ENCODE data around the gene CHRDL2.
"Not testable (repeated sequence)": the region's sequence is repeated elsewhere in the genome, so short reads cannot be mapped to it uniquely, and the experiment has no call there.

Gene CHRDL2

DNA sequence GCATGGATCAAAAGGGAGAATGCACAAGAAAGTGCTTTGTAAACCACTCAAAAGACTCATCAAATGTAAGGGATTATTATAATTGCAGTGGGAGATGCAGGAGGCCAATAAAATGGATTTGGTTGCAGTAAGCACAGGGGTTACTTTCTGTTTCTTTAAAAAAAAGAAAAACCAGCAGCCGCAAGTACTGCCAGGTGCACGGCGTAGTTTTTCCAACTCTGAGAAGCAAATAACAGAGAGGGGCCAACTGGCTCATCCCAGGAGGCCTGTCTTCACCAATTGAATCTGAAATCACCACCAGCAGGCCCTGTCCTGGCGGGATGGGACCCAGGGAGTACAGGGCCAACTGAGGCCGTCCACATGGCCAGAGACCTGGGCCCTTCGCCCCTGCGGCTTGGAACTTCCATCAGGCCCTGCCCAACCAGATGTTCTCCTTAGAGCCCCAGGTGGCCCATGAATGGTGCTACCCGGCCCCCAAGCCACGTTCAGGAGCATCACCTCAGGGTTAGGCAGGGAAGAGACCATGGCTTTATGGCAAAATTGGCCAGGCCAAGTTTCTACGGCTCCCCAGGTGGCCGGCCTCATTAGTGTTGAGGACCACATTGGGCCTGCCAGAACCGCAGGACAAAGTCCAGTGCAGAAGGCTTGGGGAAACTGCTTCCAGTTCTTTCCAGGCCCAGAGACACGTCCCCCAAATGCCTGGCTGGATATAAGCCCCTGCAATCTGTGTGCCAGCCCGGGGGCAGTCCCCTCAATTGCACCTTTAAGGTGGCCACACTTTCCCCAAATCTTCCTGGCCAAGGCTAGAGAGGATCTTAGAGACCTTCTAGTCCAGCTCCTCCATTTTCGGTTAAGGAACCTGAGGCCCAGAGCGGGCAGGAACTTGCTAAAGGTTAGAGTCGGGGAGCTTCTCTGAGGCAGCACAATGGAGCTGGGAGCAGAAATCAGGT lies 61.7 kb downstream of the CHRDL2 start:
- Histone ChIP-seq H3K36me3 (ENCODE audit: insufficient read depth, low read length) (no peaks in the 10 kb centered on the region), H3K9ac (ENCODE audit: low read depth, low read length) (no peak overlapping the region), H3K9me3 (ENCODE audit: control insufficient read depth, insufficient read depth, low read length) (no peaks in the 10 kb centered on the region), H3K4me1 (ENCODE audit: insufficient read depth, low read length) (no peaks in the 10 kb centered on the region)

DNA sequence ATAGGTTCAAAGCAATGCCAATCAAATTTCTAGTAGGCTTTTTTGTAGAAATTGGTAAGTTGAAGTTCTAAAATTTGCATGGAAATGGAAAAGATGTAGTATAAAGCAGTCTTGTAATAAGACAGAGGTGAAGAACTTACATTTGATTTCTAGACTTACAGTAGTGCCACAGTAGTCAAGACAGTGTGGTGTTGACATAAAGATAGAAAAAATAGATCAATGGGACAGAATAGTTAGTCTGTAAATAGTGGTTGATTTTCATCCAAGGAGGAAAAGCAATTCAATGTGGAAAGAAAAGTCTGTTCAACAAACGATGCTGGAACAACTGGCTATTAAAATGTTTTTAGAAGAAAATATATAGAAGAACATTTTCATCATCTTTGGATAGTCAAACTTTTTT lies 67.9 kb downstream of the CHRDL2 start:
- no peaks in the 10 kb centered on the region for H3K9me3 ChIP-seq (ENCODE audit: control insufficient read depth, insufficient read depth, low read length)
- no peak overlapping the region for H3K9ac ChIP-seq (ENCODE audit: low read depth, low read length)
- H3K4me1 ChIP-seq (ENCODE audit: insufficient read depth, low read length): no peaks in the 10 kb centered on the region
- H3K36me3 ChIP-seq (ENCODE audit: insufficient read depth, low read length): no peaks in the 10 kb centered on the region

DNA sequence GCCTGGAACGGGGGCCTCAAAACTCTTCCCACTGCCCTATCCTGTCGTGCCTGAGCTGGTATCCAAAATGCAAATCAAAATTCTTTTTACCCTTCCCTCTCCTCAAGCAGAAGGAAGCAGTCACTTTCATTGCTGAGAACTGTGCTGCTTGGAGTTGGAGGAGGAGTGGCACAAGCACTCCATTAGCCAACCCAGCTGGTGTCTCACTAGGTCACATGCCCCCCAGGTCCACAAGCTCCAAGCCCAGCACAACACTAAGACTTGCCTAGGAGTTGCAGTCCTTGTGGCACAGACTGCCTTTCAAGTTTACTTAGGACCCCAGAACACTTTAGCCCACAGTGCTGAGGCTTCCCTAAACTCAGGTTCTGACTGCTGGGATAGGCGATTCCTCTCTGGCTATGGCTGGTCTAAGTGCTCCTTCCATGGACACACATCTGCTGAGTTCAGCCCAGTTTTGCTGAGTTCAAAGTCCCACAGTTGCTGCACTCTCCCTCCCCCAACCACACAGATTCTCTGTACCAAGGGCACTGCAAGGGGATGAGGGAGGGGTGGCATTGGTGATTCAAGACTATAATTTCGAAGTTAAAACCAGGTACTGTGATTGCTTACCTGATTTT lies 68.6 kb downstream of the CHRDL2 start:
- no peak overlapping the region for H3K9ac ChIP-seq (ENCODE audit: low read depth, low read length)
- no peaks in the 10 kb centered on the region for H3K9me3 ChIP-seq (ENCODE audit: control insufficient read depth, insufficient read depth, low read length)
- no peaks in the 10 kb centered on the region for H3K36me3 ChIP-seq (ENCODE audit: insufficient read depth, low read length)
- no peaks in the 10 kb centered on the region for H3K4me1 ChIP-seq (ENCODE audit: insufficient read depth, low read length)

DNA sequence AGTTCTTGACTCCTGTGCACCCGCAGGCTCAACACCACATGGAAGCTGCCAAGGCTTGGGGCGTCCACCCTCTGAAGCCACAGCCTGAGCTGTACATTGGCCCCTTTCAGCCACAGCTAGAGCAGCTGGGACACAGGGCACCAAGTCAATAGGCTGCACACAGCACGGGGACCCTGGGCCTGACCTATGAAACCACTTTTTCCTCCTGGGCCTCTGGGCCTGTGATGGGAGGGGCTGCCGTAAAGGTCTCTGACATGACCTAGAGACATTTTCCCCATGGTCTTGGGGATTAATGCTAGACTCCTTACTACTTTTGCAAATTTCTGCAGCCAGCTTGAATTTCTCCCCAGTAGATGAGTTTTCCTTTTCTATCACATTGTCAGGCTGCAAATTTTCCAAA lies 72.1 kb downstream of the CHRDL2 start:
- H3K36me3 ChIP-seq (ENCODE audit: insufficient read depth, low read length): not testable (repeated sequence)

DNA sequence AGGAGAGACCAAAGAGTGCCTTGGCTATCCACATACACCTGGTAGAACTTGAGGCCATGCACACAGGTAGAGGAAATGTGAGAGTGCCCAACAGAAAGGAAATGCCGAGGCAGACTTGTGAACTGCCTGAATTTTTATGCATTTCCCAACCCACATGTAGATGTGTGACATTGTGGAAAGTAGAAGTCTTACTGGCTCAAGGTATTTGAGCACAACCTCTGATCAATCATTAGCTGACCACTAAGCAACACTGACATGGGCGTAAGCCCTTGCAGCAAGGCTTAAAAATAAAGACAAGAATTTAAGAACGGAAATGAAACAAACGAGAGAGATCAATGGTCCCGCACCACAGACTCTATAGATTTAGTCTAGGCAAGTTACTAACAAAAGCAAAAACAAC lies 76.2 kb downstream of the CHRDL2 start:
- Histone ChIP-seq H3K9ac (ENCODE audit: low read depth, low read length) (no peak overlapping the region), H3K4me1 (ENCODE audit: insufficient read depth, low read length) (no peaks in the 10 kb centered on the region), H3K9me3 (ENCODE audit: control insufficient read depth, insufficient read depth, low read length) (no peaks in the 10 kb centered on the region; the same call in 1 of the 2 replicates), H3K36me3 (ENCODE audit: insufficient read depth, low read length) (peaks cover 5% of the 10 kb centered on the region)

More for the DNA sequence above, 72.1 kb downstream of the CHRDL2 start:
- not testable (repeated sequence) for H3K4me1 ChIP-seq (ENCODE audit: insufficient read depth, low read length); H3K9me3 ChIP-seq (ENCODE audit: control insufficient read depth, insufficient read depth, low read length); H3K9ac ChIP-seq (ENCODE audit: low read depth, low read length)

DNA sequence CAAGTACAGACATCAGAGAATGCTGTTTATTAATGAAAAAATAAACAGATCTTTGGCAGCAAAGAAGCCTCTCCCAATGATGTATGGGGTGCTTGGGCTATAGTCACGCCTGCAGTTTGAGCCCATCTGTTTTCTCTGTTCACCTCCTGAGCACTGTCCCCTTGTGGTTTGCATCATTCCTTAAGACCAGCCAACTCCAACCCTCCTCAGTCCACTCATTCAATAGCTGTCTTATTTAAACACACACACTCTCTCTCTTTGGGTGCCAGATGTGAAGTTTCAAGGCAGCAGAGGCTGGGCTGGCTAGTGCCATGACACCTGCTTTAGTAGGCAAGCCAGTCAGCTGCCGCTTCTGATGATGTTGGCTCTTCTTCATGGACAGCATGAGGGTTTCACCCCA lies 80.7 kb downstream of the CHRDL2 start:
- no peaks in the 10 kb centered on the region; the same call in none of the 2 replicates for H3K9me3 ChIP-seq (ENCODE audit: control insufficient read depth, insufficient read depth, low read length)
- no peaks in the 10 kb centered on the region; the same call in 1 of the 2 replicates for H3K4me1 ChIP-seq (ENCODE audit: insufficient read depth, low read length)
- H3K9ac ChIP-seq (ENCODE audit: low read depth, low read length): no peak overlapping the region
- H3K36me3 ChIP-seq (ENCODE audit: insufficient read depth, low read length): peaks cover 5% of the 10 kb centered on the region

DNA sequence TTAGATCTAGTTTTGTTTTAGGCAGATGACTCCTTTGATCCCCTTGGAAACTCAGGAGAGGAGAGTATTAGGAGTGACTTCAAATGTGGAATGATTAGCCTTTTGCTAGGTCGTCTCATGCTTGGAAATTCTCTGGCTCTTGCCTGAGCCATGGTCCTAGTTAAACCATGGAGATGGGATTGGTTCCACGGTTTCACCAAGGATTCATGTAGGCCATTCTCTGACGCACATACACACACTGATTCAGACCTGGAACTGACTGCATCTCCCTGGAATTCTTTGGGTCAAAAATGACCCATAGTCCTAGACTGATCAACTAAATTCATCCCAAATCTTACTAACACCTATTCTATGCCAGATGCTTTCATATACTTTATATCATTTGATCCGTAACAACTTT lies 82.3 kb downstream of the CHRDL2 start:
- Histone ChIP-seq H3K9ac (ENCODE audit: low read depth, low read length) (no peak overlapping the region), H3K9me3 (ENCODE audit: control insufficient read depth, insufficient read depth, low read length) (no peaks in the 10 kb centered on the region; the same call in none of the 2 replicates), H3K4me1 (ENCODE audit: insufficient read depth, low read length) (no peaks in the 10 kb centered on the region; the same call in 1 of the 2 replicates), H3K36me3 (ENCODE audit: insufficient read depth, low read length) (peaks cover 5% of the 10 kb centered on the region)

DNA sequence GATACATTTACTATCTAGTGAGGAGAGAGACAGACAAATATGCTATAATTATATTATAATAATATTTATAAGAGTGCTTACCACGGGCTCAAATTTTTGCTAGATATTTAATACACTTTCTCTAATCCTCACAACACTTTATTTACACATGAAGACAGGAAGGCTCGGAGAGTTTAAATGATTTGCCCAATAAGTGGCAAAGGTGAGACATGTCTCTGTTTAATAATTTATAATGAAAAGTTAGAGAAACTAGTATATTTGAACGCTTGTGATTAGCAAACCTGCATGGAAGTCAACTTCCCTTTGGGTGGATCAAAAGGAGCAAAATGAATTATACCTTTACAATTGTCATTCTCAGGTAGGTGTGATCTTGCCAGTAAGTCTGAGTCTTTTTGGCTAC lies 83.4 kb downstream of the CHRDL2 start:
- no peak overlapping the region for H3K9ac ChIP-seq (ENCODE audit: low read depth, low read length)
- H3K36me3 ChIP-seq (ENCODE audit: insufficient read depth, low read length): peaks cover 3% of the 10 kb centered on the region
- H3K4me1 ChIP-seq (ENCODE audit: insufficient read depth, low read length): no peaks in the 10 kb centered on the region; the same call in 1 of the 2 replicates
- no peaks in the 10 kb centered on the region; the same call in 1 of the 2 replicates for H3K9me3 ChIP-seq (ENCODE audit: control insufficient read depth, insufficient read depth, low read length)

DNA sequence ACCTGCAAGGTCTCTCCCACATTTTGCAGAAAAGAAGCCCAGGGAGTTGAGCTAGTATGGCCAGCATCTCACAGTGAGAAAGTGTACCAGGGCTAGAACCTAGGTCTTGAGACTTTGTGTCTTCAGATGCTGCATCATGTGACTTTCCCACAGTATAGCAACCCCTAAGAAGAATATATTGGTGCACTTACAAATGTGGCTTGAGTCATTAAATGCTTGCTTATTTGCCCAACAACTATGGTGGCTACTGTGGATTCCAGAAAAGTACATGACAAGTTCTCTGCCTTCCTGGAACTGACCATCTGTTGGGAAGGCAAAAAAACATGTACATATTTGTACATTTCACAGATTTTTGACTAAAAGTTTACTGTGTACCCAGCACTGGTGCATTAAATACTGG lies 83.8 kb downstream of the CHRDL2 start:
- Histone ChIP-seq H3K36me3 (ENCODE audit: insufficient read depth, low read length) (peaks cover 1% of the 10 kb centered on the region; the same call in 1 of the 2 replicates), H3K4me1 (ENCODE audit: insufficient read depth, low read length) (no peaks in the 10 kb centered on the region; the same call in 1 of the 2 replicates), H3K9ac (ENCODE audit: low read depth, low read length) (no peak overlapping the region), H3K9me3 (ENCODE audit: control insufficient read depth, insufficient read depth, low read length) (no peaks in the 10 kb centered on the region; the same call in 1 of the 2 replicates)

DNA sequence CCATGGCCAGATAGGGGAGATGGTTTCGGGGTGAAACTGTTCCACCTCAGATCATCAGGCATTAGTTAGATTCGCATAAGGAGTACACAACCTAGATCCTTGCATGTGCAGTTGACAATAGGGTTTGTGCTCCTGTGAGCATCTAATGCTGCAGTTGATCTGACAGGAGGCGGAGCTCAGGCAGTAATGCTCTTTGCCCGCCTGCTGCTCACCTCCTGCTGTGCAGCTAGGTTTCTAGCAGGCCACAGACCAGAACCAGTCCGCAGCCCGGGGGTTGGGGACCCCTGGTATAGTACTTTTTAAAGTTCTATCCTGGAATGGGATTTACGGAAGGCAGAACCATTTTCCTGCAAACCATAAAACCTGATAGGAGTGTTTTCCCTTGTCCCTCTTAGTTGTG lies 84.3 kb downstream of the CHRDL2 start:
- Histone ChIP-seq H3K9me3 (ENCODE audit: control insufficient read depth, insufficient read depth, low read length) (no peaks in the 10 kb centered on the region; the same call in 1 of the 2 replicates), H3K36me3 (ENCODE audit: insufficient read depth, low read length) (peaks cover 3% of the 10 kb centered on the region; the same call in 1 of the 2 replicates), H3K4me1 (ENCODE audit: insufficient read depth, low read length) (no peaks in the 10 kb centered on the region; the same call in 1 of the 2 replicates), H3K9ac (ENCODE audit: low read depth, low read length) (no peak overlapping the region)

Data from ES-I3 (cell line).